Hippocampal formation (tissue), 2 donors: ENCODE results near the gene MYL6B.

ENCODE experiments used
- DNase-seq, 2 donors: peaks; one replicate each; lab custom pipeline; 2025; lab: John Stamatoyannopoulos, UW

The MYL6B gene

GRCh38 chr12:56122637-56123036, 29.8 kb upstream of the MYL6B start:
- DNase-seq = no peak

DNA sequence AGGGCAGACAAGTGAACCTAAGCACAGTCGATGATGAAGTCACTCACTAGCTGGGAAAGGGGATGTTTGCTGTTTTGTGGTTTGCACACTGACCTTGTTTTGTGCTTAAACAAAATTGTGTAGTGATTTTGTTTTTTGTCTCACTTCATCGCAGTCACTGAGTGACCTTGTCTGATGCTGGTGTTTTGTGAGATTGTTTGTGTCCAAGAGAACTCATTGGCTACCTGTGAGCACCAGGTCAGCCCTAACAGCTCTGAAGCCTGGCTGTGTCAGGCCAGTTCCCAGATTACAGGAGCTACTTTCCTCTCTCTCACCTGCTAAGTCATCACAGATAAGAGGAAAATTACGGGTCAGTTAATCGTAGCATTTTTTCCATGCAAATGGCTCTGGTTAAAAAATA, 28.3 kb upstream of the MYL6B start:
- DNase-seq = no peak

DNA sequence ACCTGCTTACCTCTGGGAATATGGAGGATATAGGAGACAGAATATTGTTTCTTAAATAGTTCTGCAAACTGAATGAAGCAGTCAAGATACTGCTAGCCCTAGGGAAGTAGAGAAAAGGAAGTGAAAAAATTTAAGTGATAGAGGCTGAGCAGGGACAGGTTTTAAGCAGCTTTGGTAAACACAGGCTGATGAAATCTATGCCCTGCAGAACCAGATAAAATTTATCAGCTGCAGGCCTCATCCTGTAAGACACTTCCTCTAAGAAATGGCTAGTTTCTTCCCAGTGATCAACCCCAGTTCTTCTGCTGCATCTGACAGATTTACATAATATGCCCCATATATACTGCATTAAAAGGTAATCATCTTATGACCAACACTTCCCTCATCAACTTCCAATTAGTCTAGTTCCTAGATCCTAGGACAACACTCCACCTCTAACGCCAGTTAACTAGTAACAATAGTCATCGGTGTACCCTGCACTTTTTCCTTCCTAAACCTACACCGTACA, 25.6 kb upstream of the MYL6B start:
- DNase-seq = no peak

DNA sequence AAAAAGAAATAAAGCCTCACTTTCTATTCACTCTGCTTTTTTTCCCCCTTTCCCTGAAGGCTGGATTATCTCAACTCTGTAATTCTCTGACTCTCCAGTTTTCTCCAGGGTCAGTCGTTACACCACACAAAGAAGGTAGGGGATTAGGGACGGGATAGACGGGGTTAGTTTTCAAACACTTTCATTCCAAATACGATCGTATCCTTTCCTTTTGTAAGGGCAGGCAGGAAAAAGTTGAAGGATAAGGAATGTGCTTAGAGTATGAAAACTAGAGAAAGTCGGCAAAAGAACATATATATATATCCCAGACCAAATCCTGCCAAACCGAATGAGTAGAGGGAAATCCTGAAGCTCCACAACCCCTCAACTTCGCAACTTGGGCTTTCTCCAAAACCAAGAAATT, 24.9 kb upstream of the MYL6B start:
- DNase-seq = no peak

DNA sequence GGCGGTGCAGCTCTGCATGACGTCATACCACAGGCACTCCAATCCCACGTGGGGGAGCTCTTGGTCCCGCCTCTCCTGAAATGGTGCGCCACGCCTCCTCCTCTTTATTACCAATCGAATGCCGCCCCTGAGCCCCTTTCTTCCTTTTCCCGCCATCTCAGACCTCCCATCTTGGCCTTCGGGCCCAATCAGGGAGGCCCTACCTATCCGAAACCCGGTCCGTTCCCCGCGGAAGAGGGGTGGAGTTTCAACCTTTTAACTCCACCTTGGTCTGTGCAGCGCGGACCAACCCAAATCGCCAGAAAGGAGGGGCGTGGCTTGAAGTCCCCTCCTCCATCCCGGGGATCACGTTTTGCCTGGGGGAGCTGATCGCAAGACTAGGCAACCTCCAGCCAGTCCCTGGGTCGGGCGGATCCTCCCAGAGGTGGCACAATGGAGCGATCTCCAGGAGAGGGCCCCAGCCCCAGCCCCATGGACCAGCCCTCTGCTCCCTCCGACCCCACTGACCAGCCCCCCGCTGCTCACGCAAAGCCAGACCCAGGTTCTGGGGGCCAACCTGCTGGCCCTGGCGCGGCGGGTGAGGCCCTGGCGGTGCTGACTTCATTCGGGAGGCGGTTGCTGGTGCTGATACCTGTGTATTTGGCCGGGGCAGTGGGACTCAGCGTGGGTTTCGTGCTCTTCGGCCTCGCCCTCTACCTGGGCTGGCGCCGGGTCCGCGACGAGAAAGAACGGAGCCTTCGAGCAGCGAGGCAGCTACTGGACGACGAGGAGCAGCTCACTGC, 24.3 kb upstream of the MYL6B start, which contains the start of gene ESYT1:
Gene ESYT1, plus strand, starts transcription at position 380 of the 782 bp plus-strand sequence. Its CDS starts 53 bp downstream, at position 433.
- DNase-seq = peak; percentile 93 to 97

GRCh38 chr12:56128670-56129205, 23.6 kb upstream of the MYL6B start:
- DNase-seq = no peak

DNA sequence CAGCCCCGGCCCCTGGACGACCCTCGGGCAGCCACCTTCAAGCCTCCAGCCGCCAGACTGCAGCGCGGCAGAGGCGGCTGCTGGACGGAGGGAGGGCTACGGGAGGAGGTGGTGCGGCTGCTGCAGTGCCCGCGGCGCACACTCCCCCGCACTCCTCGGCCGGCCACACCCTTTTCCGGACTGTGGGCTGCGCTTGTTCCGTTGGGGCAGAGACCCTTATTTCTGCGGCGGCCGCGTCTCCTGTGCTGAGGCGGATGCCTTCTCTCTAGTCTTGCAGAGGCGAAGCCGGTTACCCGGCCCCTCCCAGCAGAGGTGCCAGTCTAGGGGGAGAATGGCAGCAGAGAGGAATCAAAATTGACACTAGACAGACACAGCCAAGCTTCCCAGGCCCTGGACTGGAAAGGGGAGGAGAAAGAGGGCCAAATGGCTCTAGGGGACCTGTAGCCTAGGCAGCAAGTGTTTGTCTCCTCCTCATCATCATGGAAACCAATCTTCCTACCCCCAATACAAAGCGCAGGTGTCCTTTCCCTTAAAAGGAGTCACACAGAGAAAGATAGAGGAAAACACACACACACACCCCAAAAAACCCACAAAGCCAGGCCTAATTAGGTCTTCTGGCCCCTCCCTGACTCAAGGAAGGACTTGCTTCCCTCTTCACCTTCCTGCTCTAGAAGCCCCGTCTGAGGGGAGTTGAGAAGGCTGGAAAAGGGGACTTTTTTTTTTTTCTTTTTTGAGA, 23.0 kb upstream of the MYL6B start:
- peak in 1 of 2 donors; percentile 16 for DNase-seq

GRCh38 chr12:56129942-56130495, 22.4 kb upstream of the MYL6B start:
- no peak for DNase-seq

- DNase-seq = no peak
Observed at GRCh38 chr12:56130876-56131275, 21.5 kb upstream of the MYL6B start.

DNA sequence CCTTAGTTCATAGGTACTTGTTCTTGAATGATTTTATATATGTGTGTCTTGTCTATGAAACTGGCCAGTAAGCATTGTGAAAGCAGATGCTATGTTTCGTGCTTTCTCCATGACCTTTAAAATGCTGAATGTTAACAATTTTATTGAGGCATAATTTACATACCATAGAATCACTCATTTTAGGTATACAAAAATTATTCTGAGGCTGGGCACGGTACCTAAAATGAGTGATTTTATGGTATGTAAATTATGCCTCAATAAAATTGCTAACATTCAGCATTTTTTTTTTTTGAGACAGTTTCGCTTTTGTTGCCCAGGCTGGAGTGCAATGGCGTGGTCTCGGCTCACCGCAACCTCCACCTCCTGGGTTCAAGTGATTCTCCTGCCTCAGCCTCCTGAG, 17.5 kb upstream of the MYL6B start:
- DNase-seq = no peak

DNA sequence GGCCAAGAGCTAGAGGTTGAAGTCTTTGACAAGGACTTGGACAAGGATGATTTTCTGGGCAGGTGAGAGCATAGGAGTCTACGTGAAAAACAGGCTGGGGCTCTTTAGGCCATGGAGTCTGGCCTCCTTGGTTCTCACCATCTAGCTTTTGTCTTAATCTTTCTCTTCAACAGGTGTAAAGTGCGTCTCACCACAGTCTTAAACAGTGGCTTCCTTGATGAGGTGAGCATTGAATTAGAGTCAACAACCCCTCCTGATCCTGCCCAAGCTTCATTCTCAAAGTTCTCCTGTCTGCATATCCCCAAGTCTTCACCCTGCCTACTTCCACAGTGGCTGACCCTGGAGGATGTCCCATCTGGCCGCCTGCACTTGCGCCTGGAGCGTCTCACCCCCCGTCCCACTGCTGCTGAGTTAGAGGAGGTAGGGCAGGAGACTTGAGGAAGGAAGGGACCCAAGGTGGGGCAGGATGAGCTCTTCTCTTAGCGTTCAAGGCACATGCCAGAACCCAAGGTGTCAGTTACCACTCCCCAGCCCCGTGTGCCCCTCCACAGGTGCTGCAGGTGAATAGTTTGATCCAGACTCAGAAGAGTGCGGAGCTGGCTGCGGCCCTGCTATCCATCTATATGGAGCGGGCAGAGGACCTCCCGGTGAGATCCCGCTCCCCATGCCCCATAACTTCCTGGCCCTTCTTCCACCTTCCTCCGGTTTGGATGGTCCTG, 14.4 kb upstream of the MYL6B start:
- DNase-seq = no peak

DNA sequence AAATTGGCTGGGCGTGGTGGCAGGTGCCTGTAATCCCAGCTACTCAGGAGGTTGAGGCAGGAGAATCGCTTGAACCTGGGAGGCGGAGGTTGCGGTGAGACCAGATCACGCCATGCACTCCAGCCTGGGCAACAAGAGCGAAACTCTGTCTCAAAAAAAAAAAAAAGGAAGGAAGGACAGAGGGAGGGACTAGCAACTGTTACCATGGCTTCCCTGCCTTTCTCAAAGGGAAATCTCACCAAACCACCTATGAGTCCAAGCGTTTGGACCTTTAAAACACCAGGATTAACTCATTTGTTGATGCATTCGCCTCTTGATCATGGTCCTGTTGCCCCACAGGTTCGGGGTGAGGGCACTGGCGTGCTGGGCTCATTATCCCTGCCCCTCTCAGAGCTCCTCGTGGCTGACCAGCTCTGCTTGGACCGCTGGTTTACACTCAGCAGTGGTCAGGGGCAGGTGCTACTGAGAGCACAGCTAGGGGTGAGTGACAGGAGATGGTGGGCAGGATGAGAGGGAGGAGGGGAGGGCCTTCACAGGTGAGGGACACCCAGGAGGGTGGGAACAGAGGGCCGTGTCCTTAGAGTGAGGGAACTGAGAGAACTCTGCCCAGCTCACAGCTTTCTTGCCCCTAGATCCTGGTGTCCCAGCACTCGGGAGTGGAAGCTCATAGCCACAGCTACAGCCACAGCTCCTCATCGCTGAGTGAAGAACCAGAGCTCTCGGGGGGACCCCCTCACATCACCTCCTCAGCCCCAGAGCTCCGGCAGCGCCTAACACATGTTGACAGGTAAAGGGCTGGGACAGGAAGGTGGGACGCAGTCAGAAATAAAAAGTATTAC, 10.2 kb upstream of the MYL6B start:
- DNase-seq = no peak

DNA sequence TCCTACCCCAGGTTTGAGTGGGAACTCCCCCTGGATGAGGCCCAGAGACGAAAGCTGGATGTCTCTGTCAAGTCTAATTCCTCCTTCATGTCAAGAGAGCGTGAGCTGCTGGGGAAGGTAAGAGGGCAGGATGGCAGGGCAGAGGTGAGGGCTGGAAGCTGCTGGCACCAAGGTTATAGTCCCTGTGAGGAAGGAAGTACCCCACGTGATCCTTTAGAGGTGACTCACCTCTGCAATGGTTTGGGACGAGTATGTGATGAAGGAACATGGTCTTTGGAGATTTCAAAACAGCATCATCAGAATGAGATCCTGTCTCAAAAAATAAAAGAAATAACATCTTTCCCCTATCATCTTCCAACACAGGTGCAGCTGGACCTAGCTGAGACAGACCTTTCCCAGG, 9.2 kb upstream of the MYL6B start:
- no peak for DNase-seq

DNA sequence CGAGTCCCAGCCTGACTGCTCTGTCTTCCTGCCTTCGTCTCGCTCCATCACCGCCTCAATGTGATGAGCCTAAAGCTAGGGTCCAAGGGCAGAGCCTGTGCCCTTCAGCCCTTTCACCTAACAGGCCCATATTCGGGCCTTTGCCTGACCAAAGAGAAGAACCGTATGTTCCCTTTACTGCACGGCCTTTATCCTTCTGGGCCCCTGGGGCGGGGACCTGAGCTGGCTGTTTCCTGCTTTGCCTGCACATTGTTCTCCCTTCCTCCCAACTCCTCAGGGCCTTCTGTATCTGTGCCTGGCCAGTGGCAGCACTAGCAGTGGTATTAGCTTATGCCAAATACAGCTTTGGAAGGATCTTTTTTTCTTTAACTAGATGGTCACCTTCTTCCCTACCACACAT, 8.5 kb upstream of the MYL6B start:
- no peak for DNase-seq

DNA sequence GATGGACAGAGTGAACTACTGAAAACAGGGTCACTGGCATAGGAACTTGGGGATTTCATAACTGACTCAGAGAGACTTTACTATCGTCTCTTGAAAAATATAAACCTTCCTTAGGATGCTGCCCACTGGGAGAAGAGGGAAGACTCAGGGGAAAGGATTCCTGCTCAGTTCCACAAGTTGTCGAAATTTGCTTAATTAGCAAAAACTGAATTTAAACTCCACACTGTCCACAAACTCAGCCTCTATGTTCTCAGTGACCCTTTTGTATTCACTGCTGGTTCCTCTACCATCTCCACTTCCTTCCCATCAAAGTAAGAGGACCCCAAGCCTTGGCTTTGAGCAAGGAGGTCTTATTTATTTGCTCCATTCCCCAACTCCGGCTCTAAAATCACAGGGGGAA, 7.2 kb upstream of the MYL6B start:
- no peak for DNase-seq

- no peak for DNase-seq
Observed at GRCh38 chr12:56146492-56147460, 5.6 kb upstream of the MYL6B start.

GRCh38 chr12:56150563-56150962, 1.8 kb upstream of the MYL6B start:
- DNase-seq = no peak

- DNase-seq = no peak
Observed at GRCh38 chr12:56151672-56152131, 685 bp upstream of the MYL6B start.
